SKM-1 treated with dmso at 0.1 percent for 144 hours (cell line): ENCODE results near the gene MORF4L2.
"Not testable (repeated sequence)": the region's sequence is repeated elsewhere in the genome, so short reads cannot be mapped to it uniquely, and the experiment has no call there.

Source experiments
- DNase-seq: peaks from one replicate; lab custom pipeline; 2025; ENCODE audit not compliant: unreplicated experiment; lab: John Stamatoyannopoulos, UW

The MORF4L2 gene

DNA sequence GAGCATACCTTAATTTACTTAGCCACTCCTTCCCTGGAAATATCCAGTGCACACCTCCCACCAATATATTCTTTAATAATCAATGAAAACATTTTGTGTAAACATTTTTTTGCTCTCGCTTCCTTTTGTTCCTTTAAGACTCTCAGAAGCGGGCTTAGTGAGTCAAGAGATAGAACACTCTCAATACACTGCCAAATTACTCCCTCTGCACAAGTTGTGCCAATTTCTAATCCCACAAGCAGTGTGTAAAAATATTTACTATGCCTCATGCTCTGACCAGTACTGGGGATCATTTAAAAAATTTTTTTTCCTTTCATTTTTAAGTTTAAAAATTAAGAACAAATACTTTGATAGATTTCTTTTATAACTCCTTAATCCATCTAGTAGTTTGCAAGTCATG lies 5.1 kb downstream of the MORF4L2 start:
- DNase-seq, result no peak

DNA sequence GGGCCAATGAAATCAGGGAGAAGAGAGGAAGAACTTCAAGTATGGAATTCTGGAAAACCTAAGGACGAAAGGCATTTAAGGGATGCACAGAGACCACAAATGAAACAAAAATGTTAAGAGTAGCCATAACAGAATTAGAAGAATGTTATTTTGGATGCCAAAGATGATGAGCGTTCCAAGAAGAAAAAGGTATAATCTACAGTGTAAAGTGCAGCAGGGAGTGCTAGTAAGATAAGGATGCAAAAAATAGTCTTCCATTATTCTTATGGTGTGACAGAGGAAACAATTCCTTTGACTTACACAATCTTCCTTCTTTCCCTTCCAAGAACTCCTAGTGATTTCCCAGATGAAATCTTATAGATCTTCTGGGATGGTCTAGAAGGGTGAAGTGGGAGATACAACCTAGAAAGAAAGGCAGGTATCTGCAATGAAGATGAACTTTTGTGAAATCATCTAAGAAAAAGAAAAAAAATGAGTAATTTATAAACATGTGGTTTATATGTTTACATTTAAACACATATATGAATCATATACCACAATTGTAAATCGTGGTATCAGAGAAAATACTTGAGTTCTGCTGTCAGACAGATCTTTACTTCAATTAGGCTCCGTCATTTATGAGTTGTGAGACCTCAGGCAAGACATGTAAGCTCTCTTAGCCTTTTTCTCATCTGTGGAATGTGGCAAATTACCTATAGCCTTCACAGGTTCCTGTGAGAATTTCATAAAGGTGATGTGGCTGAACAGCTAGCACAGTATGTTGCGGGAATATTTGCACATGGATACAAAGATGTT lies 8.1 kb downstream of the MORF4L2 start:
- no peak for DNase-seq

DNA sequence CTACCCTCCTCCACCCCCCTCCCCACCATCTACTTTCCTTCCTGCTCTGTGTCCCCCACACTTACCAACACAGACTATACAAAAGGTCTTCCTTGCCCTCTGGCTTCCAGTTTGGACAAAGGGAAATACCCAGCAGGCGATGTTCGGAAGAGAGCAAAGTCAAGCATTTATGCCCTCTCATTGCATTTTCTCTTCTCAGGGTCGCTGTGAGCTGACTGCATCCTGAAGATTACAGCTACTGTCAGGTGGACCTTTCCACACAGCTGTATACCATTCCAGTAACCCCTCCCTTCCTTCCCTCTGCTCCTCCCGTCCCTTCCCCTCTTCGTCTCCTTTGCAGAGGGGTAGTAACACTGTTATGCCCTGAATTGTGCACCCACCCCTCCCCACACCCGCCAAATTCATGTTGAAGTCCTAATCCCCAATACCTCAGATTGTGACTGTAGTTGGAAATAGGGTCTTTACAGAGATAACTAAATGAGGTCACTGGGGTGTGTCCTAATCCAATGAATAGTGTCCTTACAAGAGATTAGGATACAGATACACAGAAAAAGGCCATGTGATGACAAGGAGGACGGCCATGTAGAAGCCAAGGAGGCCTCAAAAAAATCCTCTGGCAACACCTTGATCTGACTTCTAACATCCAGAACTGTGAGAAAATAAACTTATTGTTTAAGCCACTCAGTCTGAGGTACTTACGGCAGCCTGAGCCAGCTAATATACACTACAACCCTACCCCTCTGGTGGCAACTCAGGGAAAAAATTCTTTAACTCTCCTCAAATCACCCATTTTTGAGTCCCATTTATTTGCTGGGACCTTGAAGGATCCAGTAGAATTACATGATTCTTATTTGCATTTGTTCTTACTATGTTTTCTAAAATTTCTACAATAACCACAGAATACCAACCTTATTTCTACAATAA lies 11.7 kb downstream of the MORF4L2 start:
- no peak for DNase-seq

DNA sequence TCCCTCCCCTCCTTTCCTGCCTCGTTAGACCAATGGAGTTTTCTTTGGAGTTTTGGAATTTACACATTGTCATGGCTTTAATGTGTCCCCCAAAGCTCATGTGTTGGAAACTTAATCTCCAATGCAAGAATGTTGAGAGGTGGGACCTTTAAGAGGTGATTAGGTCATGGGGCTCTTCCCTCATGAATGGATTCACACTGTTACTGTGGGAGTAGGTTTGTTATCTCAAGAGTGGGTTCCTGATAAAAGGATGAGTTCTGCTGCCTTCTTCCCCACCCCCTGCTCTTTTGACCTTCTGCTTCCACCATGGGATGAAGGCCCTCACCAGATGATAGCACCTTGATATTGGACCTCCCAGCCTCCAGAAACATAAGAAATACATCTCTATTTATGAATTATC lies 16.8 kb downstream of the MORF4L2 start:
- DNase-seq, result no peak

DNA sequence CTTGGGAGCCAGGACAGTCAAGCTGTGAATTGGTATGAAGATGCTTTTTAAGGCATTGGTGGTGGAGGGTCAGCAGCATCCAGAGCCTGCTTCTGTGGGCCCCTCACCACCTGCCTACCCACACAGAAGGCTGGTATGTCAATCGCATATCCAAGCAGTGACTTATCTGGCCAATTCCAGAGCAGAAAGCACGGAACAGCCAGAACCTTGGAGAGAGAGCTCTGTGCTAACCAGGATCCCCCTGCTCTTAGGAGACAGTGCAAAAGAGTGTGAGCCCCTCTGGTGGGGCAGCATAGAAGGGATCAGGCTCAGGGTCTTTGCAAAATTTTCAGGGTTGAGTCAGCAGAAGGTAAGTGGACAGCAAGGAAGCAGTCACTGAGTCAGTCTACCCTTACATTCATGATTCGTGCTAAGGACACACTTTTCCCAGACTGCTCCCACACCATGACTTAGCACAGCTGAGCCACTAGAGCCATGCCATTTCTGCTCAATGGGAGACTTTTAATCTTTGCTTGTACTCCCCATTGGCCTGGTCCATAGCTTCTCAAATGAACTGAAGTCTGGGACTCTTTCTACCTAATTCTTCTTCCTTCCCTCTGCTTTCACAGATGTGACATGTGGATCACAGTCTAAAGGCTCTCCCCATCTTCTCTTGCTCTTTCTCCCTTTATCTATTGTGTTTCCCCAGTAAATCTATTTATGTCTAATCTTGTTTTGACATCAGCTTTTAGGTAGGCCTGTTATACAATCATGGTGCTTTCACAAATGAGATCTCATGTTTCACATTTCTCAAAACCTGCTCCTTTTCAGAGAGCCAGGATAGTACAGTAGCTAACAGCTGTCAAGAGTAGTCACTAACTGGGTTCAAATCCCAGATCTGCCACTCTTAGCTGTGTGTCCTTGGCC lies 20.0 kb downstream of the MORF4L2 start:
- DNase-seq, result no peak

DNA sequence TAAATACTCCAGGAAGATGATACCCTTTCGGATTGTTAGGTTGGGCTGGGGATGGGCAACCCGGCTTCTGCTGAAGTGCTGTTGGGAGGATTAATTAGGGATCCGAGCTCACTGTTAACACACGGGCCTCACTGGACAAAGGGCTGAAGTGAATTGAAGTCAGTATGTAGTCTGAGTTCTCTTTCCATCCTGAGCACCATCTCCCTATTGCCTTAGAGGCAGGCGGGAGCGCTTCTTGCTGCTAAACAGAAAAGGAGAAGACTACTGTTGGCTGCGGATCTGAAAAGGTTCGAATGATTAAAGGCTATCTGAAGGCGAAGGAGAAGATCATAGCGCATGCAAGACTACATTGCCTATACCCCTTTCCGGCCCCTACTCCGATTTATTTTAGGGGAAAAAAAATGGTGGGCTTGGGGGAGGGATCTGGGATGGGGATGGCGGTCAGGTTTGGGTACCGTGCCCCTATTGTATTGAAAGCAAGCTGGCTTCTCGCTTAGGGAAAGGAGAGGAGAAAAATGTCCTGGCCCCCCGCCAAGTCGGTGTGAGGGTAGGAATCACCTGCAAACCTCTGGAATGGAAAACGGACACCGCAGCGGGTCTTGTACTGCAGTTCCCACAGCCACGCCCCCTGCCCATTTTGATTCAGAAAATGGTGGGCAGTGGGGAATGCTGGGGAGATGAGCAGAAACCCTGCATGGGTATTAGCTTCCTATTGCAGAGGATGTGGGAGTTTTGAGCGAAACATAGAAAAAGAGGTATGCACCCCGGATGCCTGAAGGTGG lies 22.3 kb downstream of the MORF4L2 start:
- DNase-seq, result no peak

DNA sequence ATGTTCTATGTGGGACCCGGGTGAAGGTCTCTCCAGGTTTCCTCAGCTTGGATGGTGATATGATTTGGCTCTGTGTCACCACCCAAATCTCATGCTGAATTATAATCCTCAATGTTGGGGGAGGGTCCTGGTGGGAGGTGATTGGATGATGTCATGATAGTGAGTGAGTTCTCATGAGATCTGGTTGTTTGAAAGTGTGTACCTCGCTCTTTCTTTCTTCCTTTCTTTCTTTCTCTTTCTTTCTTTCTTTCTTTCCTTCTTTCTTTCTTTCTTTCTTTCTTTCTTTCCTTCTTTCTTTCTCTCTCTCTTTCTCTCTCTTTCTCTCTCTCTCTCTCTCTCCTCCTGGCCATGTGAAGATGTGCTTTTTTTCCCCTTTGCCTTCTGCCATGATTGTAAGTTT lies 27.0 kb downstream of the MORF4L2 start:
- not testable (repeated sequence) for DNase-seq

DNA sequence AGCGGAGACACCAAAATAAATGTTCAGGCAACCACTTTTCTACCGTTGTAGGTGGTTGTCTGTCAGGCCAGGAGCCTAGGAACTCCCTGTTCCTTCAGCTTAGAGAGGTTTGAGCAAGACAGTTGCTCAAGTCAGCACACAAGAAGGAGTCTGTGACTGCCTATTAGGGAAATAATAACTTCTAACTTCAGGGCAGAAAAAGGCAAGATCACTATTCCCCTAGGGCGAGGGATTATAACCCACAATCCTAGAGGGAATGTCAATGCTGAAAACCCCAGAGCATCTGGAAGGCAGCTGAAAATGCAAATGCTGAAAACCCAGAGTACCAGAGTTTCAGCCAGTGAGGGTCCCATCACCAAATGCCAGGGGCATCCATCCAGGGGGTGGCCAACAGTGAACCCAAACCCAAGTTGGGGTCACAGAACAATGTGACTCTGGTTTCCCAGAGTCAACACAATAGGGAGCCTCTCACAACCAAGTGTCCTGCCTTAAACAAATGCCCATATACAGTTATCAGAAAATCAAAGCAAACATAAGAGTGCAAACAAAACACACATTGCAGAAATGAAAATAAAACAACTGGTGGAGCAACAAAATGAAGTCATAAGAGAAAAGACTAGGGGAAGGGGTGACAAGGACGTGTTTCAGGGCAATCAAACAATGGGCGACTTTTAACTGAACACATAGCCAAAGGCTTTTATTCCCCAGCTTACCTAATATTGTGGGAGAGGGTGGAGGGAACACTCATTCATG lies 27.6 kb downstream of the MORF4L2 start:
- no peak for DNase-seq

DNA sequence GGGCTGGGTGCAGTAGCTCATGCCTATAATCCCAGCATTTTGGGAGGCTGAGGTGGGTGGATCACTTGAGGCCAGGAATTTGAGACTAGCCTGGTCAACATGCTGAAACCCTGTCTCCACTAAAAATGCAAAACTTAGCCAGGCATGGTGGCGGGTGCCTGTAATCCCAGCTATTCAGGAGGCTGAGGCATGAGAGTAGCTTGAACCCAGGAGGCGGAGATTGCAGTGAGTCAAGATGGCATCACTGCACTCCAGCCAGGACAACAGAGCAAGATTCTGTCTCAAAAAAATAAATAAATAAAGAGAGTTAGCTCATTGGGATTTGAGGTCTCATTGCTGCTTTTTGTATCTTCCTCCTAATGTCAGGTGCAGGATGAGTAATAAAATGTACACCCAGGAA lies 29.4 kb downstream of the MORF4L2 start:
- DNase-seq, result not testable (repeated sequence)

DNA sequence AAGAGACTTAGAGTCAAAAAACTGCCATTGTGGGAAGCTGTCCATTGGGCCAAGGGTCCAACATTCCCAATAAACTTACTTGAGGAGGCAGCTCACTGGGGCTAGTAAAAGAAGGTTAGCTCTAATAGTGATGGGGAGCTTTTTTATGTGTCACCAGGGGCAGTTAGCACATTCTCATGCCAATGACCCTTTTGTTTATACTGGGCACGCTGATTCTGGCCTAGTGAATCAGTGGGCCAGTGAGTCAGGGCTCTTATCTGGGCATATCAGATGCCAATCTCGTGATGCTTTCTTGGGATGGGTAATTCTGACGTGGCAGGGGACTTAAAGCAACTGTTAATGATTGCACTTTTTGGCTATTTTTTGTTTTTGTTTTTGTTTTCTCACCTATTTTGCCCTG lies 29.9 kb downstream of the MORF4L2 start:
- no peak for DNase-seq

DNA sequence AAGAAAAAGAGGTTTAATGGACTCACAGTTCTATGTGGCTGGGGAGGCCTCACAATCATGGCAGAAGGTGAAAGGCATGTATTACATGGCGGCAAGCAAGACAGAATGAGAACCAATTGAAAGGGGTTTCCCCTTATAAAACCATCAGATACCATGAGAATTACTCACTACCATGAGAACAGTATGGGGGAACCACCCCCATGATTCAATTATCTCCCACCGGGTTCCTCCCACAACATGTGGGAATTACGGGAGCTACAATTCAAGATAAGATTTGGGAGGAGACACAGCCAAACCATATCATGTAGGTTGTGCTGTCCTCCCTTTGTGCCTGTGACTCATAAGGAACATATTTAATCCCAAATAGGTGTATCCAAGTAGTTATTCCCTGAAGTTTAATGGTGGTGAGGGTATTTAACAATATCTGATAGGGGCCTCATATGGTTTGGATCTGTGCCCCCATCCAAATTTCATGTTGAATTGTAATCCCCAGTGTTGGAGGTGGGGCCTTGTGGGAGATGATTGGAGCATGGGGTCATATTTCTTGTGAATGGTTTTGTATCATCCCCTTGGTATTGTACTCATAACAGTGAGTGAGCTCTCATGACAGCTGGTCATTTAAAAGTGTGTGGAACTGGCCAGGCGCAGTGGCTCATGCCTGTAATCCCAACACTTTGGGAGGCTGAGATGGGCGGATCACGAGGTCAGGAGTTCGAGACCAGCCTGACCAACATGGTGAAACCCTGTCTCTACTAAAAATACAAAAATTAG lies 31.1 kb downstream of the MORF4L2 start:
- DNase-seq, result not testable (repeated sequence)

DNA sequence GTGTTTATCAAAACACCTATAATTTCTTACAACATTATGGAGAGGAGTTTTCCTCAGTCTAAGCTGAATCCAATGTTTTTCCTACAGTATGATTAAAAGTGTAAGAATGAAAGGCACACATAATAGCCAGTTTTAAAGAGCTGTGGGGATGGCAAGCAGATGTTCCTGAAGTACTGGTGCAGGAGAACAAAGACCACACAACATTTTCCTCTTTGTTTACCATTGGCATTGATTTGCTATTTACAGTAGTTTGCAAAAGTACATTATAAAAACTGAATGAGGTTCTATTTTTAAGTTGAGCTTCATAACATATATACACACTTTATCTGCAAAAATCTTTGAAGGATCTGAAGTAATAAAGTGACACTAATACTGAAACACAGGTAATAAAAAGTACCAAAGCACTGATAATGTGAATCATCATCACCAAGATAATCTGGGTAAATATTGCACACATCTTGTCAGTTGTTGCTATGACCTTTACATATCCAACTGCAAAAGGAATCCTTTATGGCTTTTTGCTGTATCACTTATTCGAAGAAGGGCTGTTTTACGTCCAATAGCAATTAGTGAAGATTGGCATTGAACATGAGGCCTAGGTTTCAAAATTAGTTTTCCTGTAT lies 35.2 kb downstream of the MORF4L2 start:
- no peak for DNase-seq

DNA sequence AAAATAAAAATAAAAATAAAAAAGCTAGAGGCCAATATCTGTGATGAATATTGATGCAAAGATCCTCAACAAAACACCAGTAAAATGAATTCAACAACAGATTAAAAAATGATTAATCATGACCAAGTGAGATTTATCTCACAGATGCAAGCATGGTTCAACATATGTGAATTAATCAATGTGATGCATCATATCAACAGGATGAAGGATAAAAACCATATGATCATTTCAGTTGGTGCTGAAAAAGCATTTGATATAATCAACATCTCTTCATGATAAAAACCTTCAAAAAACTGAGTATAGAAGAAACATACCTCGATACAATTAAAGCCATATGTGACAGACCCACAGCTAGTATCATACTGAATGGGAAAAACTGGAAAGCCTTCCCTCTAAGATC lies 38.9 kb downstream of the MORF4L2 start:
- DNase-seq, result no peak

DNA sequence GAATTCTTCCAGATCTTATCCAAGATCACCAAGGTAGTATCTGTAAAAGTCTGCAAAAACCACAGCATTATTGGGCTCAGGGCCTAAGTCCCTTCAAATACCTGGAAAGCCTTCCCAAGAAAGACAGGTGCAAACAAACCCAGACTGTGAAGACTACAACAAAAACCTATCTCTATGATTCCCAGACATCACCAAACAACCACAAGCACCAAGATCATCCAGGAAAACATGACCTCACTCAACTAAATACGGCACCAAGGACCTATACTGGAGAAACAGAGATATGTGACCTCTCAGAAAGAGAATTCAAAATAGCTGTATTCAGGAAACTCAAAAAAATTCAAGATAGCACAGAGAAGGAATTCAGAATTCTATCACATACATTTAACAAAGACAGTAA lies 42.4 kb downstream of the MORF4L2 start:
- DNase-seq, result no peak

DNA sequence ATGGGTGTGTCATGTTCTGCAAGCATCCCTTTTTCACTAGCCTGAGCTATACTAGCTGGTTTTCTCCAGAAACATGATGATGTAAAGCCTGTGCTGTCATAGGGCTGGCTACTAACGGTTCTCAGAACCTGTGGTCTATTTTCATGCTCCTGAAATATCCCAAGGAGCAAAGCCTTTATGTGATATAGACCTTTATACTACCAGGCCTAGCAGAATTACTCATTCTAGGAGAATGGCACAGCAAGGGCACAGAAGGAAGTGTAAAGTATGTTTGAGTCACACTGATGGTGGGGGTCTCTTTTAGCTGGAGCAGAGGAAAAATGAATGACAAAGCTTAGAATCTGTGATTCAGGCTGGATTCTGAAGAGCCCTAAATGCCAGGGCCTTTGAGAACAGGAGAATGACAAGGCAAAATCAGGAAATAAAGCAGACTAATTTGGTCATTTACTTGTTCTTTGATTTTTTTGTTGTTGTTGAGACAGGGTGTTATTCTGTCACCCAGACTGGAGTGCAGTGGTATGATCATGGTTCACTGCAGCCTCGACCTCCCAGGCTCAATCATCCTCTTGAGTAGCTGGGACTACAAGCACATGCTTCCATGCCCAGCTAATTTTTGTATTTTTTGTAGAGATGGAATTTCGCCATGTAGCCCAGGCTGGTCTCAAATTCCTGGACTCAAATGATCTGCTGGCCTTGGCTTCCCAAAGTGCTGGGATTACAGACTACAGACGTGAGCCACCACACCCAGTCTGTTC lies 45.9 kb downstream of the MORF4L2 start:
- no peak for DNase-seq

DNA sequence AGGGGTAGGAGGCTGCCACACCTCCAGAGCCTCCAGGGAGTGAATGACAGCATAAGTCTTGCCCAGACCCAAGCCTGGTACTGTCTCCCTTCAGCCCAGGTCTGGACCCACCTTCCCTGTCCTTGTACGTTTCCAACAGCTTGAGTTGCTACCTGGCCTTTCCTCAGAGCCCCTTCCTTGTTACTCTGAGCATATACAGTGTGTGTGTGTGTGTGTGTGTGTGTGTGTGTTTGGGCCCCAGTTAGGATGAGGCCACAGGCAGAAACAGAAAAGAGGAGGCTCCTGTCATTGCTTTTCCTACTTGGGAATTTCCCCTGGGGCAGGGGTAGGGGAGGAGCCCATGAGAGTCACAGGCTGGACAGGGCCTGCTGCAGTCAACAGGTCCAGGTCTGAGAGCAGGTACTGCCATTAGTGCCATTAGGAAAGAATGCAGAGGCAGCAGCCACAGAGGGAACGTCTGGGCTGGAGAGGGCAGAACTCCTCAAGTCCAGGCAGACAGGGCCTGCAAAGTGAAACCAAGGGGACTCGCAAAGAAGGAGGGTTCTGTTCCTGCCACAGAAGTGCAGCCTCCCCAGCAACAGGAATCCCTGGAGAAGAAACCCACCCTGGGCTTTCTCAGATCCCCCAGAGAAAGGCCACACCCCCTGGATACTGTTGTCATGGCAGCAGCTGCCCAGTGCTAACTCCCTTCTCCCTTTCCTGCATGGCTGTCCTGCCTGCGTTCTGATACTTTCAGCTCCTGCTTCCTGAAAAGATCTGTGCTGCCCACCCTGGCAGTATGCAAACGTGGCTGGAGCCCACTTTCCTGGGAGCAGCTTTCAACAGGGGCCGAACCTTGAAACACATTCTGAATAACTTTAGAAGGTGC lies 47.8 kb downstream of the MORF4L2 start:
- DNase-seq, result not testable (repeated sequence)
